Activated CD8-positive, alpha-beta memory T cell treated with anti-CD3 and anti-CD28 coated beads for 36 hours (primary cell): ENCODE measurements around the gene SLC9A3. TPM values are rescaled to one million over a fixed set of nuclear protein-coding genes. Genes with fewer than 3 reads are reported as not detected.

Experiments used
- CTCF ChIA-PET: fragments of 350-600 bp; sonication (Branson Sonifier 250); formaldehyde crosslinking; loops from one replicate; lab custom pipeline; 2021; ENCODE audit warnings: antibody characterized with exemption; lab: Charles Lee
- POLR2A ChIA-PET: fragments of 350-600 bp; sonication (Branson Sonifier 250); formaldehyde crosslinking; loops from one replicate; lab custom pipeline; 2021; ENCODE audit warnings: antibody characterized with exemption; lab: Charles Lee
- total RNA-seq, 2 experiments: library from RNA; stranded (reverse); gene quantifications; one replicate each; pipeline ENCODE4 v1.2.3, GENCODE V29; 2021

The SLC9A3 gene
- total RNA-seq, 2 experiments from 2014 or later: 2.2 to 2.6 TPM

DNA sequence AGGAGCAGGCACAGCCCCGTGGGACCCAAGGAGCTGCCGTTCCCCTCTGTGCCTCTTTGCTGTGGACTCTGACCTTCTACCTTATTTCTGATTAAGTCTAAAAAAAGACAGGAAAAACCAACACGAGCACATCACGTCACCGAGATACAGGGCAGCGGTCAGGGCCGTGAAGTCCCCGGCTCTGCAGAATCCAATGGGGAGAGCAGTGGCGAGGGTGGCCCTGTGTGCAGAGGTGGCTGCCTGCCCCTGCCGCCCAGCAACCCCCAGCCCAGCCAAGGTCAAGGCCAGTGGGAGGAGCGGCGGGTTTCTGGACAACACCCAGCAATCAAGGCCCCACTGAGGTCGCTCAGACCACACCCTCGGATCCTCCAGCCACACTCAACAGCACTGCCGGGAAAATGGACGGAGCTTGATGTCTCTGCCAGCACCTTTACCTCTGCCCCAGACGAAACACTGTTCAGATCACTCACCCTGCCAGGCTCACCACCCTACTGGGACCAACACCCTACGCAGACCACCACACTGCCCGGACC is 32.7 kb upstream of the SLC9A3 start:
- POLR2A ChIA-PET: no interaction called here
- CTCF ChIA-PET: no interaction called here

GRCh38 chr5:555058-555623 is 30.9 kb upstream of the SLC9A3 start:
- CTCF ChIA-PET: no interaction called here
- POLR2A ChIA-PET: no interaction called here

DNA sequence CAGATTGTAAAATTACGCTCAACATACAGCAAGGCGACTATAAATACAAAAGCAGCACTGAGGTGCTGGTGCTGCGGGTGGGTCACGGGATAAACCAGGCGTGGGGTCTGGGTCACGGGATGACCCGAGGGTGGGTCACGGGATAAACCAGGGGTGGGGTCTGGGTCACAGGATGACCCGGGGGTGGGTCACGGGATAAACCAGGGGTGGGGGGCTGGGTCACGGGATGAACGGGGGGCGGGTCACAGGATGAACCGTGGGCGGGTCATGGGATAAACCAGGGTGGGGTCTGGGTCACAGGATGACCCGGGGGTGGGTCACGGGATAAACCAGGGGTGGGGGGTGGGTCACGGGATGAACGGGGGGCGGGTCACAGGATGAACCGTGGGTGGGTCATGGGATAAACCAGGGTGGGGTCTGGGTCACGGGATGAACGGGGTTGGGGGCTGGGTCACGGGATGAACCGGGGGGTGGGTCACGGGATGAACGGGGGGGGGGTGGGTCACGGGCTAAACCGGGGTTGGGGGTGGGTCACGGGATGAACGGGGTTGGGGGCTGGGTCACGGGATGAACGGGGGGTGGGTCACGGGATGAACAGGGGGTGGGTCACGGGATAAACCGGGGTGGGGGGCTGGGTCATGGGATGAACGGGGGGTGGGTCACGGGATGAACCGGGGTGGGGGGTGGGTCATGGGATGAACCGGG is 30.2 kb upstream of the SLC9A3 start:
- POLR2A ChIA-PET: no interaction called here
- CTCF ChIA-PET: no interaction called here

GRCh38 chr5:553874-554273 is 29.6 kb upstream of the SLC9A3 start:
- ChIA-PET POLR2A (no interaction called here), CTCF (no interaction called here)

DNA sequence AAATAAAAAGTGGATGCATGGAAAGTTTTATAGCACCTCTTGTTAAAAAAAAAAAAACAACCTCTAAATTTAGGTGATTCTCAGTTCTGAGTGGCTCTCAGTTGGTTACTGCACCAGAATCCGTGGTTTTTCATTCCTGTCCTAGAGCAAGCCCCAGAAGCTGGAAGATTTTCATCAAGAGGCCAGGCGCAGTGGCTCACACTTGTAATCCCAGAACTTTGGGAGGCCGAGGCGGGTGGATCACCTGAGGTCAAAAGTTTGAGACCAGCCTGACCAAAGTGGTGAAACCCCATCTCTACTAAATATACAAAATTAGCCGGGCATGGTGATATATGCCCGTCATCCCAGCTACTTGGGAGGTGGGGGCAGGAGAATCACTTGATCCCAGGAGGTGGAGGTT is 27.2 kb upstream of the SLC9A3 start:
- POLR2A ChIA-PET: no interaction called here
- CTCF ChIA-PET: no interaction called here

- CTCF ChIA-PET: no interaction called here
- POLR2A ChIA-PET: no interaction called here
These were observed 25.0 kb upstream of the SLC9A3 start for GRCh38 chr5:549229-549628.

DNA sequence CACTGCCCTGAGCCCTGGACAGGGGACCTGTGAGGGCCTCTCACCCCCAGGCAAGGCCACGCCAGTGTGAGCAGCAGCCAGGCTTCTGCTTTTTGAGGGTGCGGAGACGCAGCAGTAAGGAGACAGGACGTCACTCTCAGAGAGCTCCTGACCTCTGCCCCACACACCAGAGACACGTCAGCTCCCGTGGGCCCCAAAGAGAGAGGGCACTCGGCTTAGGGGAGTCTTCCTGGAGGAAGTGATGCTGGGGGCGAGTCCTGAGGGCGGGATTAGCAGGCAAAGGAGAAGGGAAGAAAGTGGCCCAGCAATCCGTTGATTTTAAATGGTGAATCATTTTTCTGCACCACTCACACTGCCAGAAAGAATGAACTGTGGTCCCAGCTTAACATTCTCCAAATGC is 24.0 kb upstream of the SLC9A3 start:
- ChIA-PET POLR2A (no interaction called here), CTCF (no interaction called here)

GRCh38 chr5:547086-547924 is 23.1 kb upstream of the SLC9A3 start:
- ChIA-PET CTCF (no interaction called here), POLR2A (no interaction called here)

GRCh38 chr5:546376-546908 is 22.2 kb upstream of the SLC9A3 start:
- ChIA-PET POLR2A (no interaction called here), CTCF (no interaction called here)

- POLR2A ChIA-PET: no interaction called here
- CTCF ChIA-PET: no interaction called here
These were observed 21.6 kb upstream of the SLC9A3 start for GRCh38 chr5:545641-546375.

DNA sequence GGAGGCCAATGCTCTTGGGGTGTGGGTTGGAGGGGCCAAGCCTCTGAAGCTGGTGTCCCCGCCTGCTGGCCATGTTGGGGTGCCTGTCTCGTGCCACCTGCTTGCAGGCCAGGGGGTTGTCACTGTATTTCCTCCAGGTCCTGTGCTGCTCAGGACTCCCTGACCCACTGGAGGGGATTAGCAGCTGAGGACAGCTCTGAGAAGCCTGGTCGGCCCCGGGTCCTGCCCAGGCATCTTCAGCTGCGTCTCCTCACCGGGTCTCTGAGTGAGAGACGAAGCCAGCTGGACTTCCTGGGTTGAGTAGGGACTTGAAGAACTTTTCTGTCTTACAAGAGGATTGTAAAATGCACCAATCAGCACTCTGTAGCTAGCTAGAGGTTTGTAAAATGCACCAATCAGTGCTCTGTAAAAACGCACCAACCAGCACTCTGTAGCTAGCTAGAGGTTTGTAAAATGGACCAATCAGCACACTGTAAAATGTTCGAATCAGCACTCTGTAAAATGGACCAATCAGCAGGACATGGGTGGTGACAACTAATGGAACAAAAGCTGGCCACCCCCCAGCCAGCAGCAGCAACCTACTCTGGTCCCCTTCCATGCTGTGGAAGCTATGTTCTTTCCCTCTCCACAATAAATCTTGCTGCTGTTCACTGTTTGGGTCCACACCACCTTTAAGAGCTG is 20.6 kb upstream of the SLC9A3 start:
- ChIA-PET CTCF (no interaction called here), POLR2A (interaction anchor here (0.6 kb wide), 2 partner anchors 288 to 316 kb away, joined by 3 to 4 read pairs; no protein-coding TSS in a partner anchor)

DNA sequence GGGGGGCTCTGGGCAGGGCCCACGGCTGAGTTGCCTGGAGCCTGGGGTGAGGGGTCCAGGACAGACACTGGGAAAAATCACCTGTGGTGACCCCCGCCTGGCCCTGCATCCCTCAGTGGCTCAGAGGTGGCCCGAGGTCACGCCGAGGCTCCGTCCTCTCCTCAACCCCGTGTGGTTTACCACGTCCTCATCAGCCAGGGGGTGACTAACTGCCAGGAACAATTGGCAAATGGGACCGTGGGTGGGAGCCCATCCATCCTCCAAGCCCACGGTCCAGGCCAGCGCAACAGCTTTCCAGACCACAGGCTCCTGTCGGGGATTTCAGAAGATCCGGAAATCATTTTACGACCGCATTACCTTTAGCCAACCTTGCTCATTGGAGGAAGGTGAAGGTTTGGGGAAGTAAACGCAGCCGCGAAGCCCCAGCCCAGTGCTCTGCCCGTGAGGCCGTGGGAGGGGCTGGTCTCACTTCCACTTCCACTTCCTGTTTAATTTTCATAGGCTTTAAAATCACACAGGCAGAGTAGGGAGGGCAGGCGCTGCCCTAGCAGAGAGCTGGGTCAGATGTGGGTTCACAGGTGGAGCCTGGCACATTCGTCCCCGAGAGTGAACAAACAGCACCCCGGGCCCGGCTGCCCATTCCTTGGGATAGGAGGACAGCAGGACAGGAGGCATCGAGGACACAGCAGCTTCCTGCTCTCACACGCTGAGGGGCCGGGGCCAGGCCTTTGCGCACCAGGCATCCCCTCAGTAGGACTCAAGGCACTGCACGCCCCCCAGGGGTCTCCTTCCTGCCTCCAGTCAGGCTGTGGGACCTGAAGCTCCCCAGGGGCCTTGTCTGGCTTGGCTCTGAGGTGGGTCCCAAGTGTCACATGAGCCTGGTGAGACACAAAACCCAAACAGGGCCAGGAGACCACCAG is 19.8 kb upstream of the SLC9A3 start:
- ChIA-PET CTCF (interaction anchor here (0.7 kb wide), 1 partner anchor 600 kb away, joined by 3 read pairs; no protein-coding TSS in a partner anchor), POLR2A (interaction anchor here (0.6 kb wide), 3 partner anchors 287 to 1178 kb away, joined by 3 to 4 read pairs (median 4); no protein-coding TSS in a partner anchor)

- ChIA-PET POLR2A (interaction anchor here (0.6 kb wide), 1 partner anchor 1178 kb away, joined by 4 read pairs; no protein-coding TSS in a partner anchor), CTCF (interaction anchor here (0.7 kb wide), 1 partner anchor 601 kb away, joined by 3 read pairs; no protein-coding TSS in a partner anchor)
These were observed 19.1 kb upstream of the SLC9A3 start for GRCh38 chr5:543351-543750.

GRCh38 chr5:542319-543311 is 18.4 kb upstream of the SLC9A3 start:
- ChIA-PET CTCF (interaction anchor here (0.7 kb wide), 1 partner anchor 601 kb away, joined by 3 read pairs; no protein-coding TSS in a partner anchor), POLR2A (no interaction called here)

DNA sequence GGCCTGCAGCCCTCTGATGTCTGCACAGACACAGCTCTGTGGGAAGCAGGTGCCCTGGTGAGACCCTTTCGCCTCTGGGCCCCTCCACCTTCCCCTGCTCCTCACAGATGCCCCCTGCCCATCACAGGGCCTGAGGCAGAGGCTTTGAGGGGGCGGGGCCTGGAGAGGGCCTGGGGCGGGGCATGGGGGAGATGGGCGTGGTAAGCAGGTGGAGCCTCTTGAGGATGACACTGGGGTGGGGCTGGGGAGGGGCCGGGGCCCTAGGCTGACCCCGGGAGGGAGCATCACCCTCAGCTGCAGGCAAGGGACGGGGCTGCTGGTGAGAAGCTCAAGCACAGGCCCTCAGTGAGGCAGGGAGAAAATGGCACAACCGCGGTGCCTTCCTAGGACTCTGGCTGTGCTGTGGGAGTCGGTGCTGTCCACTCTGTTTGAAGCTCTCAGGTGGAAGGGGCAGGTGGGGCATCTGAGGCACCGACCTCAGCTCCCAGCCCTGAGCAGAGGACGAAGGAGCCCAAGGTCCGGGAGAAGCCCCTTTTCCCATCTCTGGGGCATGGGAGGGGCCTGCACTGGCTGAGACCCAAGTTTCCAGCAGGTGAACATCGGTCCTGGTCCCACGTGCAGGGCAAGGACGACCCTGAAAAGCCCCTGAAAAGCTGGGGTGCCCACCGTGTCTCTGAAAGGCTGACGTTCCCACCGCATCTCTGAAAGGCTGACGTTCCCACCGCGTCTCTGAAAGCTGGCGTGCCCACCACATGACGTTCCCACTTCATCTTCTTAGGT is 17.5 kb upstream of the SLC9A3 start:
- ChIA-PET POLR2A (no interaction called here), CTCF (no interaction called here)
